GM21737 (cell line): ENCODE measurements around the gene GATA5.

Source experiments
- ATAC-seq: cut with Tn5 transposase; IDR thresholded peaks from one replicate; pipeline ENCODE4 v1.9.1; 2021; ENCODE audit warnings: mild to moderate bottlenecking, moderate library complexity; ENCODE audit not compliant: unreplicated experiment

The GATA5 gene

DNA sequence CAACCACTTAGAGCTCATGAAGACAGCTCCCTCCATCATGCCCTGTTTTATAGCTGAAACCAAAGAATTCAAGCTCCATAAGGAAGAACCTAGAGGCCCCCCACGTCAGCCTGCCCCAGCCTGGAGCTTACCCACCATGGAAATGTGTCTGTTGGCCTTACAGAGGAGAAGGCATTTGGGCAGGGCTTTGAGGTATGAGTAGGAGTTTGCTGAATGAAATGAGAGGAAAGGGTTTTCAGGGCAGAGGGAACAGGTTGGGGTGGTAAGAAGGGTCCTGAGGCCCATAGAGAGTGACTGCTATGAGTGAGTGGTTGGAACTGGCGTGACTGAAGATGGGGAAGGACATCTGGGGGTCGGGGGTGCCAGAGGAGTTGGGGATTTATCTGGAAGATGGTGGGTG, 12.7 kb upstream of the GATA5 start:
- no peak for ATAC-seq

DNA sequence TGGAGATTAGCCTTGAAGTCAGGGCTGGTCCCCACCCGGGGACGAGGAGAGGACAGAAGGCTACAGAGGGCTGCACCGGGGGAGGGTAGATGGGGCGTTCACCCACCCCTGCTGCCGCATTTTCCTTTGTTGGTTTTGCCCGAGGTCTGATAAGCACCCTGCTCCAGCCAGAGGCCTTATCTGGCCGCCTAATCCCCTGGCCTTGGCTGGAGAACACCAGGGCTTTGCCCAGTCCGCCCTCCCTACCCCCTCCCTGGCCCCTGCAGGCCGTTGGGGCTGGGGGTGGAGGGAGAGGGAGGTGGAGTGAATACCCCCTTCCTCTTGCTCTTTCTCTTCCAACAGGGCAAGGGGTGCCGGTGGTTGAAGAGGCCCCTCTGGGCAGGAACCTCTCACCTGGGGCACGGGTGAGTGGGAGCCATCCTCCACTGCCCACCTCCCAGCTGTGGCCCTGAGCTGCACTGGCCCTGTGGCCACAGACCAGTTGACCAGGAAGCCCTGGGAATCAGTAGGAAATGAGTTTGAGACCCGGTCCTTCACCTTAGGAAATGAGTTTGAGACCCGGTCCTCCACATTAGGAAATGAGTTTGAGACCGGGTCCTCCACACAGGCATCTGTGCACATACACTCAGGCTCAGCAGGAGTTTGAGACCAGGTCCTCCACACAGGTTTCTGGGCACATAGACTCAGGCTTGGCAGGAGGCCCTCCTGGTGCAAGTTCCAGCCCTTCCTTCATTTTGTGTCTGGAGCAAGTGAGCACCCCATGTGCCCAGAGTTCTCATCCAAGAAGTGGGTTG, 12.0 kb upstream of the GATA5 start:
- no peak for ATAC-seq

DNA sequence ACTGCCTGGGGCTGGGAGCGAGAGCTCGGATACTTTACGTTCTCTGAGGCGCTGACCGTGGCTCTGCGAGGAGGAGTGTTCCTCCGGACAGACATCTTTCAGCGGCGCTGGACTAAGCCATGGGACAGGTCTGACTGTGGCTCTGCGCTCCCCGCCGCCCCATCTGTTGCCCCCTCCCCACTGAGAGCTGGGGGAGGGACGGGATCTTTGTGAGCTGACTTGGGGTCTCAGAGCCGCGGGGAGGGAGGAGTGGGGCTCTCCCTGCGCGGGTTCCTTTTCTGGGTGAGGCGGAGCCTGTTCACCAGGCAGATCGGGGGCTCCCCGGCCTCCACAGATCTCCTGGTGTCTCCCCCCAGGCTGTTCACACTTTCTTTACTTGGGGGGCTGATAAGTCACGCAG, 11.3 kb upstream of the GATA5 start:
- no peak for ATAC-seq

DNA sequence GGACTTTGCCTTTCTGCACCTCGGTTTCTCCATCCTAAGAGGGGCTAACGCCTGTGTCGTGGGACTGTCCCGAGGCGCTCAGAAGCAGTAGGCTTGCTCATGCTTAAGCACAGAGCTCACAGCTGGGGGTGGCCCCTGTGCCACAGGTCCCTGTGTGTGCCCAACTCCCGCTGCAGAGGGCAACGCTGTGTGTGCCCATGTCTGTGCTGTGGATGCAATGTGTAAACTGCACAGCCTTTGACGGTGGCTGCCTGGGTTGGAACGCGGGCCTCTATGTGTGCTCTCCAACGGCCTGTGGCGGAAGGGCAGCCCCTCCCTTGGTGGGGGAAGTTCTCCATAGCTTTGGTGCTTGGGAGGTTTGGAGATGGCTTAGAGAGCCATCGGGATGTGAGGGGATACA, 10.7 kb upstream of the GATA5 start:
- no peak for ATAC-seq

DNA sequence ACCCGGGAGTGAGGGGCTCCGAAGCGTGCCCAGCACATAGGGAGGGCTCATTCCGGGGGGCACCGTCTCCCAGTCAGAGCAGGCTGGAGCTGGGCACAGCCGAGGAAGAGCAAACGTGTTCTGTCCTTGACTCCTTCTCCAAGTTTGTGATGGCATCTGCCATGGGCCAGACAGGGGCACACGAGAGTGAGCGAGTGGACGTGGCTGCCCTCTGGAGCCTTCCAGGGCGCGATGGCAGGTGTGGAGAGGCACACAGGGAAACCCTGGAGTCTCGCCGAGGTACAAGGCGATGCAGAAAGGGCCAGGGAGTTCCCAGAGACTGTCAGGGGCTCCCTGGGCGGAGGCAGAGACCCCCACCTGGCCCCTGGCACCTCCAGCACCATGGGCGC, 9.9 kb upstream of the GATA5 start:
- ATAC-seq: no peak

DNA sequence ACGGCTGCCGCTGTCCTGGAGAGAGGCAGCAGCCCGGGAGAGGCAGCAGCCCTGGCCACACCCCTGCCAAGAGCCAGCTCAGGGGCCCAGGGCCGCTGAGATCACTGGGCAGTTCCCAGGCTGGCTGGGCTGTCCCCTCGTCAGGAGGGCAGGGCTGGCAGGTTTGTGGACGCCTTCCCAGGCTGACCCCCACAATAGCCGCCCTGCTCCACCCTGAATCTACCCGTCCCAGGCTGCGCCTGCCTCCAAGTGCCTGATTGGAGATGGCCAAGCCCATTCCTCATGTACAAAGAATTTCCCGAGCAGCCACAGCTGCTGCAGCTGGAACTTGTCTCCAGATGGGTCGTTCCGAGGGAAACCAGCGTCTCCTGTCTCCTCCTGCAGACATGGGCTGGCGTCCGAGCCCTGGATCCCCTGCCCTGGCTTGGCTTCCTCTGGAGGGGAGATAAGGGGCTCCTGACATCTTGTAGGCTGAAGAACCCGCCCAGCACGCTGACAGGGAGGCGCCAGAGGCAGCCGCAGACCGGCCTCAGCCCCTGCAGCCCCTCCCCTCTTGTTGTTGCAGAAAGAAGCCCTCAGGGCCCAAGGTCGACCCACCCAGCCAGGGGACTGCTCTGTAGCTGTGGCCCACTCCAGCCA, 9.4 kb upstream of the GATA5 start:
- no peak for ATAC-seq

DNA sequence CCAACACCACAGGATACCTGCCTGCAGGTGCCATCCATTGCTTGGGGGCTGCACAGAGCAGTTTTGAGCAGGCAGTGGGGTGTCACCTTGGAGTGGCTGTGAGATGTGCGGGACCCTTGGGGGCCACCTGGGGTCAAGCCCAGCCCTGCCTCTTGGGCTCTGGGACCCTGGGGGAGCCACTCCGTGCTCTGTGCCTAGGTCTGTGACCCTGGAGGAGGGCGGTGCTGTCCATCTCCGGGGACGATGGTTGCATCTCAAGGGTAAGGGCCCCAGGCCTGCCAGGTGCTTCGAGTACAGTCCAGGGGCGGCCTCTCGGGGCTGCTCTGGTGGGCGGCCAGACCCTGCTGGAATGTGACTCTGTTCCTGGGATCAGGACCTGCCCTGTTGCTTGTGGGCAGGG, 8.7 kb upstream of the GATA5 start:
- ATAC-seq: no peak

DNA sequence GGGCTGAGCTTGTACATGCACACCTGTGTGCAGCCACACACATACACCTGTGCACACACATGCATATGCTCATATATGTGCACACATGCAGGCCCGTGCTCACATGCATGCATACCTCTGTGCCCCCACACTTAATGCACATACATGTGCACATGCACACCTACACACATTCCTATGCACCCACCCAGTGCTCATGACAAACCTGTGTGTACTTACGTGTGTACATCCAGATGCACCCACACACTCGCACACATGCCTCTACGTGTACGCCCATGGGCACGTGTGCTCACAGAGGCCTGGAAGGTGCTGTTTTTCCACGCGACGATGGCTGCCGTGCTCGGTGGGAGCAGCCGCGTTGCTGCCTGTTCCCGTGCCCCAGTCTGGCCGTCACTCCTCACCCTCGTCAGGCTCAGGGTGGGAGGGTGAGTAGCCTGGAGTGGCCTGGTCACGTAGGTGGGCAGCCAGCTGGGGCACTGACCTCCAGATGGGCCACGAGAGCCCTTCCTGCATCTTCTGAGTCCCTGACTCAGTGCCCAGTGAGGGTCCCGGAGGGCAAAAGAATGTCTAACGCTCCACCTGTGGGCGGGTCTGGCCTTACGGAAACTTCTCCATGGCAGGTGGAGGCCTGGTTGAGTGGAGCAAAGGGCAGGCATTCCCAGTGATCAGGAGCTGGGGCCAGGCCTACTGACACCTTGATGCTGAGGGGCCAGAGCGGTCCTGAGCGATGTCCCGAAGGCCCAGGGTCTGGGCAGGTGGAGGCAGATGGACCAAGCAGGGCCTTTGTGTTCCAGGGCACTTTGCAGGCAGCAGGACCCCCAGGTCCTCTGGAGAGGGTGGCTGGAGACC, 8.0 kb upstream of the GATA5 start:
- ATAC-seq: no peak

DNA sequence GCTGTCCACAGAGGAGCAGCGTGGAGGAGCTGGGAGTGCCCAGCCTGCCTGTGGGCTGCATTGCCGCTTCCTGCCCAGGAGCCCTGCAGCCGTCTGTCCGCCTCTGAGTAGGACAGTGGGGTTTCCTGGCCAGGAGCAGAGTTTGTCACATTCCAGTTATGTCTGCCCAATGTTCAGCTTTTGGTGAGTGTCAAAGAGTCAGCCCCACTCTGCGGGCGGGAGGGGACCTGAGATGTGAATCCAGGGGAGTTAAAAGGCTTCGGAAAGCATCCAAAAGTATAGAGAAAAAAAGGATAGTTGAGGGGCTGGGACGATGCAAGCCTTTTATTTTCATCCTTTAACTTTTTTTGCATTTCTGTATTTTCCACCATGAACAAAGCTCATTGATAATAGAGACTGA, 7.2 kb upstream of the GATA5 start:
- no peak for ATAC-seq

DNA sequence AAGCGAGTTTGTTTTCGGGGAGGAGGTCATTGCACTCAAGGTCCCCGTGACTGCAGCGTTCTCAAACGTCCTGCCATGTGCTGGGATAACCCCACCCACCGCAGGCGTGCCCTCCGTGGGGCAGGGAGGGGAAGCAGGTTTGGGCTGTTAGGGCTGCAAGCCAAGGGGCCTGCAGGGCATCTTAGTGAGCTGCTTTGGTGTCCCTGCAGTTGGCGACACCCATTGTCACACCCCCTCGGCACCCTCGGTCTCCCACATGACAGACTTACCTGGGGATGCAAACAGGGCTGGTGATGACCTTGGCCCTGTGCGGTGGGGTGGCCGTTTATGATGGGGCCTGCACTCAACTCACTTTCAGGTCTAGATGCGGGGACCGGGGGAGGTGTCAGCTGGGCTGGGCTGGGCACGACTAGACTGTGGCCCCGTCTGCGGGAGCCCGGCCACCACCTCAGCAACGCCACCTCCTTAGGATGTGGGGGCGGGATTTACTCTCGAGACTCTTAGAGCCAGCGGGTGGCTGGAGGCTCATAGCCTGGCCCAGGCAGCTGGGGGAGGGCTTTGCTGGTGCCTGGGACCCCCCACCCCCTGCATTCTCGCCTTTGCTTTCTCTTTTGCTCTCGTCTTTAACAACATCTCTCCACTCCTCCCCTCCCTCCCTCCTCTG, 6.5 kb upstream of the GATA5 start:
- no peak for ATAC-seq

DNA sequence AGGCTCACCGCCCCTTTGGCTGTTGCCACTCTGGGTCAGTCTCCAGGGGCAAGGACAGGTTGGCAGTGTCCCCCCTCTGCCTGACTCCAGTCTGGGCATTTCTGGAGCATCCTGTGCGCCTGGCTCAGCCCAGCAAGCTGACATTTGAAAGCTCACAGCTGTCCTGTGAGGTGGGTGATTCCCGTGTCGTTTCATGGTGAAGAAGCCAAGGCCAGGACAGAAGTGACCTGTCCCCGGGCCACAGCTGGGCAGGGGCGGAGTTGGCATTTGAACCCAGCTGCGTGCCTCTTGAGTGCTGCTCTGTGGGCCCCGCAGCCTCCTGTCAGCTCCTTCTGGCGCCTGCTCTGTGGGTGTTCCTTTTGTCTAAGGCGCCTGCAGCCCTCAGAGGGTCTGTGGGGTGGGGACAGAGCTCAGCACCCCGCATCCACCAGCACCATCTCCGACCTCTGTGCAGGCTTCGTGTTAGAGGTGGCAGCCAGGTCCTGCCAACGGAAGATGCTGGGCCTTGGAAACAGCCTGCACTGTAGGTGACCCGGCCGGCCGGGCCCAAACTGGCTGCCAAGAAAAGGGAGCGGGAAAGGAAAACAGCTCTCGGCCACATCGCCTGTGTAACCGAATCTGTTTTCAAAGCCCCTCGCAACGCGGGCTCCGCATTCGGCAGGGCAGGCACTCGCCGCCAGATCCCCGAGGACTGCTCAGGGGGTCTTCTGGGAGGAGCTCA, 5.8 kb upstream of the GATA5 start:
- no peak for ATAC-seq

DNA sequence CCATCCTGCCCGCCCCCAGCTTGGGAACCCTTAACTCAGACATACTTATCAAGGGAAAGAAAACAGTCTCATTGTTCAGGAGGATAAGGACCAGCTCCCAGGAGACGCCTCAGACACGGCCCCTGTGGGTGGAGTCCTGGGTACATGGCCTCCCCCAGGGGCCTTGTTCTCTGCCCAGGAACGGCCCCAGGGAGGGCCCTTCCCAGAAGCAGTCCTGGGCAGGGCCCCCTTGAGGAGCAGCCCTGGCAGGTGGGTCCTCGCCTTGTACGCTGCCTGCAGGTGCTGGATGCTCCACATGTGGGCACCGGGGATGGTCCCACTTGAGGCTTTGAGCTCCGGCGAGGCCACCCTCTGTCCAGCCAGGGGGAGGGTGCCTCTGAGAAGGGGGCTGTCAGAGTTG, 4.5 kb upstream of the GATA5 start:
- ATAC-seq: no peak

DNA sequence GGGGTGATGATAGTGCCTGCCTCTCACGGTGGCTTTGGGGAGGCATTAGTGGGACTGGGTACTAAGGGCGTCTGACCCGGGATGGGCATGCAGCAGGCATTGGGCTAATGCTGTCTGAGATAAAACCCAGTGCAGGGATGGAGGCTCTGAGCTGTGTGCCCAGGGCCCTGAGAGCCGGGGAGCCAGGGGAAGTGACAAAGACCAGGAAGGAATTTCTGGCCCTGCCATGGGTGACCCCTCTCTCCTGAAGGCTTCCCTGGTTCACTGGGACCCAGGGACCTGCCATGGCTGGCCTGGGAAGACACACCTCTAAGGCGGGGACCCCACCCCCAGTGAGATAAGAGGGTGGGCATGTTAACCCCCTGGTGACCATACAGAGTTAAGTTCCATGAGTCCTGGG, 3.9 kb upstream of the GATA5 start:
- no peak for ATAC-seq

DNA sequence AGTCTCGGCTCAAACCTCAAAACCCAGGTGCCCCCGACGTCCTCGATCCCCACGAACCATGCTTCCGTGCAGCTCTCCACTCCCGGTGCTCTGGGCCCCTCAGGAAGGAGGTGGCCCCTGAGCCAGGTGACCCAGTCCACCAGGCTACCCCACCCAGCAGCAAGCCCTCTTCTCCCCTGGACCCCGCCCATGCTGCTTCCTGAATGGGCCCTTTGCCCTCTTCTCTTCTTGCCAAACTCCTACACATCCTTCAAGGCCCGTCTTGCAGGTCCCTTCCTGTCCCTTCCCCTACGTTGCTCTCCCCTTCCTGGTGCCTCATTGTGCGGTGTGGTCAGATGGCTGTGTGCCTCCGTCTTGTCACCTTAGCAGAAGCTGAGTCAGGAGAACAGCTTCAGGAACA, 3.4 kb upstream of the GATA5 start:
- ATAC-seq: no peak

DNA sequence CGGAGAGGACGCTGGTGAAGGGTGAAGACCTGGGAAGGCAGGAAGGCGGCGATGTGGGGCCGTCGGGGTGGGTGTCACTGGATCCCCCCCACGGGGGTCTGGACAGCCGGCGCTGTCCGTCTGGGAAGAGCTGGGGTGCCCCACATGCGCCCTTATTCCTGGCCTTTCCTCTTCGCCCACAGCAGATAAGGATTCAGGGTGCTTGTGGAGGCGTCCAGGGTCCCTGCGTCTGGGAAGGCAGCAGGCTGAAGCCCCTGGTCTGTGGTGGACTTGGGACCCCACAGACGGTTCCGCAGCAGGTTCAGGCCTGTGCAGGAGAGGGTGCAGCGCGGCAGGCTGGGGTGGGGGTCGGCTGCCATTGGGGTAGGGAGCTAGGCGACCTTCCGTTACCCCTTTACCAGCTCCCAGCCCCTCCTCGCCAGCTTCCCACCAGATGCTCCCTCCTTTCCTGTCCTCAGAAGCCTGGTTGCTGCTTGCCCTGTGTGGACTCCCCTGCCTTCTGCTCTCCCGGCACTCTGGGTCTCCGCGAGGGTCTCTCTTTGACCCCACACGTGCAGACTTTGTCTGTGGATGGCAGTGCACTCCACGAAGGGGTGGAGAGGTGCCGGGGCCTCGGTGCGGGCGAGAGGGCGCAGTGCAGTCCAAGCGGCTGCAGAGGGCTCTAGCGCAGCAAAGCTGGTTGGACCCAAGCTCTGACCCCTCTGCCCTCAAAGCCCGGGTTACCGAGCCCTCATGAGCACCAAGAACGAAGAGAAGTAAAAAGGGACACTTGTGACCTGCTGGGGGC, 2.1 kb upstream of the GATA5 start:
- no peak for ATAC-seq

DNA sequence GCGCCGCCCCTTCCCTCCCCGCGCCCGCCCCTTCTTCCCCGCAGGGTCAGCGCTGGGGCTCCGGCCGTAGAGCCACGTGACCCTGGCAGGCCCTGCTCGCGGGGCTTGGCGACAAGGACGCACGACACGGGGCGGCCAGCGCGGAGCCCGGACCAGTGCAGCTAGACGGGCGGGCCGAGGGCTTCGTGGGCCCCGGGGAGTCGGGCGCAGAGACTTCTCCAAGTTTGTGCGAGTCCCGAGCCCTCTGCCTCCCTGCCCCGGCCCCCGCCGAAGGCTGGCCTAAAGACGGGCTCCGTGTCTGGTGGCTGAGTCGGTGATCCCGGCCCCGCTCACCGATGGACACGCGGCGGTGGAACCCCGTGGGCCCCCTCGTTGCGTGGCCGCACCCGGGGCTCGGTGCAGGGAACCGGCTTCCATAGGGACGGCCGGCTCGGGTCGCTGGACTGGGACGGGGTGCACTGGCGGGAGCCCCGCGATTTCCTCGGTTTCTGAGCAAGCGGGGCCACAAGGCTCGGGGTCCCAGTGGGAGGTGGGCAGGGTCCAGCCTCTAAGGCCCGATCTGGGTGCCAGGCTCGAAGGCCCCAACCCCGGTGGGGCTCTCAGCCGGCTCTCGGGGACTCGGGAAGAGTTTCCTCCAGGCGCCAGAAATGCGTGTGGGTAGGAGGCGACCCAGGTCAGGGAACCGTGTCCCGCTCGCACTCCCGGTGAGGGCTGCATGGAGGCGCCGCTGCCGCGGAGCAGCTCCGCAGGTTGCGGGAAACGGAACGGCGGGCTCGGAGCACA, 452 bp upstream of the GATA5 start:
- ATAC-seq: no peak

DNA sequence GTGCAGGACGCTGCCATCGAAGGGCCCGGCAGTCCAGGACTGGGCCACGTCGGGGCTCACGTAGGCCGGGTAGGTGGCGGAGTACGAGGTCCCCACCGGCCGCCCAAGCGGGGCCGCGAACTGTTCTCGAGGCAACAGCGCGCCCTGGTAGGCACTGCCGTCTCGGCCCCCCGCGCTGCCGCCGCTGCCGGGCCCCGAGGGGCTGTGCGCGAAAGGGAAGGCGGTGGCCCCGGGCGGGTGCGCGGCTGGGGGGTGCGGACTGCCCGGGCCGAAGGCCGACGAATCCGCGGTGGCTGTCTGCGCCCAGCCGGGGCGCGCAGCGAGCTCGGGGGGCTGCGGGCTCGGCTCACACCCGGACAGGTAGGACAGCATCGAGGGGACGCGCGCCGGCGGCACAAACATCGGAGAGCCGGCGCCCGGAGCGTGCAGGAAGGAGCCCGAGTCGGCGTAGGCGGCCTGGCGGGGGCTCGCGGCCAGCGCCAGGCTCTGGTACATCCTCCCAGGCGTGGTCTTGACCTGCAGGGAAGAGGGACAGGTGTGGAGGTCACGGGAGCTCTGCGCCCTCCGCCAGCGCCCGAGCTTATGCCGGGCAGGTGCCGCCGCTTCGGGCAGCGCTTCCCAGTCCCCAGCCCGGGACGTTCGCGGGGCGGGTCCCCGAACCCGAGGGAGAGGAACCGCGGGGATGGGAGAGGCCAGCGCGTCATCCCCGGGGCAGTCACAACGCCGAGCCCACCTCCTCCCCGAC, 596 bp downstream of the GATA5 start:
- no peak for ATAC-seq

DNA sequence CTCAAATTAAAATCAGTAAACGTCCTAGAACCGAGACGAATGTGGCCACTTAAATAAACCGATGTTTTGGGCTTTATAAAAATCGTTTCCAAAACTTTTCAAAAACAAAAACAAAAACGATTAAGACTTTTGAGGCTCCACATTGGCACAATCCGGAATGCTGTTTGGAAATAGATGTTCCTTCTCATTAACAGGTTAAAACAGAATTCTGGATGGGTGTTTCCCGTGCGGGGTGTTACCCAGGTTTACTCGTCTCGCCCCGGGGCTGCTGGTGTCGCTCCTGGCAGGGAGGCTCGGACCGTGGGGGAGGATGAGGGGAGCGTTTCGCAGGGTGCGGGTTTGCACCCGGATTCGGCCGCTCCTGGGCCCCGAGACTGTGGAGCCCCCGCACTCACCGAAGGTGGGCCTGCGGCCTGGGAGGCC, 1.2 kb downstream of the GATA5 start:
- no peak for ATAC-seq
